HFFc6 (cell line): Measurements from ENCODE around the gene ZNF205. TPM values are rescaled to one million over a fixed set of nuclear protein-coding genes. Genes with fewer than 3 reads are reported as not detected.
"Not testable (repeated sequence)": the region's sequence is repeated elsewhere in the genome, so short reads cannot be mapped to it uniquely, and the experiment has no call there.

ENCODE experiments used
- DNase-seq: peaks from one replicate; pipeline ENCODE4 v3.0.0-alpha.2; 2018
- H3K27ac Mint-ChIP-seq: 2 replicates; pipeline ENCODE4 v1.8.0; 2020; ENCODE audit warnings: mild to moderate bottlenecking, mixed read lengths
- H3K27me3 Mint-ChIP-seq: 2 replicates; pipeline ENCODE4 v1.8.0; 2021; ENCODE audit warnings: mild to moderate bottlenecking, moderate library complexity, mixed read lengths; ENCODE audit not compliant: insufficient read depth
- H3K36me3 Mint-ChIP-seq: 2 replicates; pipeline ENCODE4 v1.8.0; 2021; ENCODE audit warnings: low read depth, mixed read lengths
- H3K4me1 Mint-ChIP-seq: 2 replicates; pipeline ENCODE4 v1.8.0; 2020; ENCODE audit warnings: low read depth, mixed read lengths
- H3K4me3 Mint-ChIP-seq: 2 replicates; pipeline ENCODE4 v1.8.0; 2020; ENCODE audit warnings: mild to moderate bottlenecking, moderate library complexity, mixed read lengths
- H3K9me3 Mint-ChIP-seq: 2 replicates; pipeline ENCODE4 v1.8.0; 2020; ENCODE audit warnings: mild to moderate bottlenecking, mixed read lengths
- CTCF ChIP-seq: fragments of 200-600 bp; sonication (generic); IDR thresholded peaks from 2 replicates; pipeline ENCODE4 v1.5.0; 2021; ENCODE audit warnings: antibody characterized with exemption, mild to moderate bottlenecking
- total RNA-seq, 6 experiments: library from RNA; stranded (reverse); fragmentation: NEBNext Ultra II Directional; extraction: Animal tissue kit (Norgen Biotek cat#: 25700); gene quantifications; 2 replicates in 1 of 6; 3 replicates in 5 of 6; pipeline ENCODE4 v1.2.3, GENCODE V29; 2021

The ZNF205 gene
- total RNA-seq, 6 experiments from 2014 or later, result 7.6 to 10.2 (median 9.5) TPM

- Mint-ChIP-seq H3K27me3 (peaks cover 2% of the 10 kb centered on the region), H3K4me3 (no peak overlapping the region), H3K36me3 (peaks cover 13% of the 10 kb centered on the region), H3K9me3 (no peaks in the 10 kb centered on the region), H3K4me1 (peaks cover 19% of the 10 kb centered on the region), H3K27ac (no peak overlapping the region)
- TF ChIP-seq CTCF, result no peak
- no peak for DNase-seq
These were observed 26.0 kb downstream of the ZNF205 start for GRCh38 chr16:3138342-3138741.

DNA sequence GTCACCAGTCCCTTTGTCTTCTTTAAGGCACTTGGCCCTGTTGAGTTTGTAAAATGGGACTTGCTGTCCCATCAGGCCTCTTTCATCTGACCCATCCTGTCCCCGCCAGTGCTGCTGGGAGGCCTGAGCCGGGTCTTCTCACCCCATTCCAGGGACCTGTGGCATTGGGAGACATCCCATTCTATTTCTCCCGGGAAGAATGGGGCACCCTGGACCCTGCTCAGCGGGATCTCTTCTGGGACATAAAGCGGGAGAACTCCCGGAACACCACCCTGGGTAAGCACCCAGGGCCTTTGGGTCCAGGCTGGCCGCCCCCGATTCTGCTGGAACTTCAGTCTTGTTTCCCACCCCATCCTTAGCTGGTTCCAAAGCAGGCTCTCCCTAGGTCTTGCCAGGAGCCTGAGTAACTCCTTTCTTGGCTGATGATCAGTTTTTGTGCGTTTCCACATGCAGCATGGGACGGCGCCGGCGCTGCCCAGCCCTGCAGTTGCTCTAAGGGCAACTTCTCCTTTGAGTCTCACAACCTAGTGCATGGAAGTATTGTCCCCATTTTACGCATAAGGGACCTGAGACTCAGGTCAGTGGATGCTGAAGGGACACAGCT lies 26.5 kb downstream of the ZNF205 start:
- Mint-ChIP-seq H3K4me3 (no peak overlapping the region), H3K27me3 (peaks cover 2% of the 10 kb centered on the region), H3K4me1 (peaks cover 19% of the 10 kb centered on the region), H3K9me3 (no peaks in the 10 kb centered on the region), H3K27ac (peak overlapping the region; percentile 82), H3K36me3 (peaks cover 10% of the 10 kb centered on the region)
- no peak for DNase-seq
- TF ChIP-seq CTCF, result no peak

DNA sequence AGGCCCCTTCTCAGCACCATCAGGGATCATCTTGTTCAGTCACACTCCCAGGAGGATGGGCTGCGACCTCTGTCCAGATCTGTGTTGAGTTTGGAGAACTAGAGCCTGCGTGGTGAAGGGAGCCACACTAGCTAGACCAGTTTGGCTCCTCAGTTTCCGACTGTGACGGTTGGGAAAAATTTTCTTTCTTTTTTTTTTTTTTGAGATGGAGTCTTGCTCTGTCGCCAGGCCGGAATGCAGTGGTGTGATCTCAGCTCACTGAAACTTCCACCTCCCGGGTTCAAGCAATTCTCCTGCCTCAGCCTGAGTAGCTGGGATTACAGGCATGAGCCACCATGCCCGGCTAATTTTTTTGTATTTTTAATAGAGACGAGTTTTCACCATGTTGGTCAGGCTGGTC lies 27.2 kb downstream of the ZNF205 start:
- Mint-ChIP-seq H3K4me1 (peaks cover 19% of the 10 kb centered on the region), H3K27ac (peak overlapping the region; percentile 82)
- H3K36me3 Mint-ChIP-seq, H3K27me3 Mint-ChIP-seq, H3K4me3 Mint-ChIP-seq, H3K9me3 Mint-ChIP-seq: not testable (repeated sequence)
- peak; percentile 31 for DNase-seq

- Mint-ChIP-seq H3K4me1 (peaks cover 15% of the 10 kb centered on the region), H3K27ac (no peak overlapping the region), H3K36me3 (peaks cover 7% of the 10 kb centered on the region), H3K4me3 (no peak overlapping the region), H3K27me3 (no peaks in the 10 kb centered on the region; the same call in 1 of the 2 replicates), H3K9me3 (no peaks in the 10 kb centered on the region)
- no peak for TF ChIP-seq CTCF
- DNase-seq, result no peak
These were observed 28.4 kb downstream of the ZNF205 start for GRCh38 chr16:3140603-3141427.

DNA sequence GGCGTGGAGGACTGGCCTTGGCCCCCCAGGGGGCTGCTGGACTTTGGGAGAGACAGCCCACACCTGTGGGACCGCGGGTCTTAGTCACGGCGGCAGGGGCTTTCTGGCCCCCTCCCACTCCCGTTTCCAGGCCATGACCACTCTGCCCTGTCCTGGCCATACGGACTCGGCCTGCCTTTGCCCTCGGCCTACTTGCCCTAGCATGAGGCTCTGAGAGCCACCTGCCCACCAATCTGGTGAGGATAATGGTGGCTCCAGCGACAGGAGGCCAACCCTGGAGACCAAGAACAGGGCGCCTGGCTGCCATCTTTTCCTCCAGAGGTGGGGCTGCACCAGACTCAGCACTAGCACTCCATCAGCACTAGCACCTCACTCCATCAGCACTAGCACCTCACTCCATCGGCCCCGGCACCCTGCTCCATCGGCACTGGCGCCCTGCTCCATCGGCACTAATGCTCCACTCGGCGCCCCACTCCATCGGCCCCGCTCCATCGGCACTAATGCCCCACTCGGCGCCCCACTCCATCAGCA lies 29.5 kb downstream of the ZNF205 start:
- Mint-ChIP-seq H3K27ac (no peak overlapping the region), H3K27me3 (no peaks in the 10 kb centered on the region; the same call in 1 of the 2 replicates), H3K36me3 (peaks cover 7% of the 10 kb centered on the region), H3K9me3 (no peaks in the 10 kb centered on the region), H3K4me1 (peaks cover 10% of the 10 kb centered on the region; the same call in 1 of the 2 replicates), H3K4me3 (no peak overlapping the region)
- DNase-seq, result no peak
- no peak for TF ChIP-seq CTCF

- Mint-ChIP-seq H3K27me3 (no peaks in the 10 kb centered on the region; the same call in 1 of the 2 replicates), H3K9me3 (no peaks in the 10 kb centered on the region), H3K4me1 (peaks cover 10% of the 10 kb centered on the region; the same call in 1 of the 2 replicates), H3K36me3 (peaks cover 7% of the 10 kb centered on the region), H3K27ac (no peak overlapping the region), H3K4me3 (no peak overlapping the region; the same call in 1 of the 2 replicates)
- DNase-seq, result no peak
- no peak for TF ChIP-seq CTCF
These were observed 29.9 kb downstream of the ZNF205 start for GRCh38 chr16:3142327-3142726.
